GM12865 (cell line): ENCODE data around the gene ELMO1.

ENCODE experiments used
- DNase-seq: peaks from one replicate; pipeline ENCODE4 v3.0.0; 2010; ENCODE audit warnings: low read depth
- H3K4me3 ChIP-seq: 2 replicates; pipeline ENCODE4 v1.5.1; 2011; ENCODE audit warnings: mild to moderate bottlenecking, low read depth, low read length, control low read depth
- CTCF ChIP-seq: IDR thresholded peaks from 2 replicates; pipeline ENCODE4 v1.5.1; 2011; ENCODE audit warnings: low read length, control low read depth, low read depth, inconsistent platforms; ENCODE audit not compliant: insufficient read depth; ENCODE audit errors: missing control alignments

The ELMO1 gene

GRCh38 chr7:37405128-37405527 lies 43.5 kb downstream of the ELMO1 start:
- H3K4me3 ChIP-seq: no peak overlapping the region
- DNase-seq: no peak
- no peak for TF ChIP-seq CTCF

GRCh38 chr7:37399876-37400421 lies 48.7 kb downstream of the ELMO1 start:
- no peak overlapping the region for H3K4me3 ChIP-seq
- DNase-seq: no peak
- TF ChIP-seq CTCF: no peak

- no peak overlapping the region for H3K4me3 ChIP-seq
- no peak for TF ChIP-seq CTCF
- DNase-seq: no peak
These were observed 50.3 kb downstream of the ELMO1 start for GRCh38 chr7:37398403-37398802.

GRCh38 chr7:37395618-37396259 lies 52.9 kb downstream of the ELMO1 start:
- peak; percentile 15 for DNase-seq
- TF ChIP-seq CTCF: no peak
- no peak overlapping the region for H3K4me3 ChIP-seq

GRCh38 chr7:37394158-37394557 lies 54.5 kb downstream of the ELMO1 start:
- DNase-seq: peak; percentile 51
- H3K4me3 ChIP-seq: no peak overlapping the region
- TF ChIP-seq CTCF: no peak

- no peak for DNase-seq
- H3K4me3 ChIP-seq: no peak overlapping the region
- no peak for TF ChIP-seq CTCF
These were observed 55.2 kb downstream of the ELMO1 start for GRCh38 chr7:37393476-37393875.

- no peak for TF ChIP-seq CTCF
- no peak for DNase-seq
- no peak overlapping the region for H3K4me3 ChIP-seq
These were observed 56.0 kb downstream of the ELMO1 start for GRCh38 chr7:37392673-37393017.
